Measurements from ENCODE around the gene TGFBR2.

TGFBR2 gene

DNA sequence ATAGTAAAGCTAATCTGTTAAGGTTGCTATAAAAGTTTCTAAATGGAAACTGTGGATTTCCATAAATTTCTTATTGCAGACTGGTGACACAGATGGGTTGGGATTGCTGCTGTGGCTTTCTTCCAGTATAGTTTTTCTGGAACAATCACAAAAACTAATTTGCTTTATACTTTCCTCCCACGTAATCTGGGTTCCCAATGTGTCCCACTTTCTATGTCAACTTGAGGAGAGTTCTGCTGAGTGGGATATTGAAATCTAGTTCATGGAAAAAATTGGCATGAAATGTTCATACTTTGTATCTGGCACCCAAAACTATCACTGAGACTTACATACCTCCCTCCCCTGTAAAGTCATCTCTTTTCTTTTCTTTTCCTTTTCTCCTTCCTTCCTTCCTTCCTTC is 126.8 kb downstream of the TGFBR2 start:
- TF ChIP-seq EZH2phosphoT487 (conservative IDR thresholded peaks at IDR 0.05; ENCODE audit: low read length) = no peak
- TF ChIP-seq, protein P1, sequence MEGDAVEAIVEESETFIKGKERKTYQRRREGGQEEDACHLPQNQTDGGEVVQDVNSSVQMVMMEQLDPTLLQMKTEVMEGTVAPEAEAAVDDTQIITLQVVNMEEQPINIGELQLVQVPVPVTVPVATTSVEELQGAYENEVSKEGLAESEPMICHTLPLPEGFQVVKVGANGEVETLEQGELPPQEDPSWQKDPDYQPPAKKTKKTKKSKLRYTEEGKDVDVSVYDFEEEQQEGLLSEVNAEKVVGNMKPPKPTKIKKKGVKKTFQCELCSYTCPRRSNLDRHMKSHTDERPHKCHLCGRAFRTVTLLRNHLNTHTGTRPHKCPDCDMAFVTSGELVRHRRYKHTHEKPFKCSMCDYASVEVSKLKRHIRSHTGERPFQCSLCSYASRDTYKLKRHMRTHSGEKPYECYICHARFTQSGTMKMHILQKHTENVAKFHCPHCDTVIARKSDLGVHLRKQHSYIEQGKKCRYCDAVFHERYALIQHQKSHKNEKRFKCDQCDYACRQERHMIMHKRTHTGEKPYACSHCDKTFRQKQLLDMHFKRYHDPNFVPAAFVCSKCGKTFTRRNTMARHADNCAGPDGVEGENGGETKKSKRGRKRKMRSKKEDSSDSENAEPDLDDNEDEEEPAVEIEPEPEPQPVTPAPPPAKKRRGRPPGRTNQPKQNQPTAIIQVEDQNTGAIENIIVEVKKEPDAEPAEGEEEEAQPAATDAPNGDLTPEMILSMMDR (IDR thresholded peaks at IDR 0.05; ENCODE audit: insufficient read depth, low read length, poor library complexity, severe bottlenecking) = no peak
- Histone ChIP-seq H3K27me3 (ENCODE audit: low read length) (no peaks in the 10 kb centered on the region), H3K27ac (ENCODE audit: low read depth, low read length) (no peak overlapping the region), H3K79me2 (ENCODE audit: insufficient read depth, low read length) (no peaks in the 10 kb centered on the region), H2AFZ (ENCODE audit: low read depth, low read length, severe bottlenecking) (no peak overlapping the region), H3F3A (ENCODE audit: insufficient read depth) (no peaks in the 10 kb centered on the region), H3K36me3 (ENCODE audit: low read length) (no peaks in the 10 kb centered on the region), H3K4me3 (ENCODE audit: insufficient read depth, low read length, poor library complexity, severe bottlenecking) (no peak overlapping the region), H3K9ac (ENCODE audit: low read length) (no peak overlapping the region), H3K9me3 (ENCODE audit: insufficient read depth, low read length) (no peaks in the 10 kb centered on the region), H4K20me1 (ENCODE audit: low read depth, low read length) (no peaks in the 10 kb centered on the region), H3K4me2 (ENCODE audit: low read depth, low read length, poor library complexity, severe bottlenecking) (no peak overlapping the region), H3K9me2 (replicated peaks; ENCODE audit: insufficient read depth, low read length) (no peaks in the 10 kb centered on the region)

DNA sequence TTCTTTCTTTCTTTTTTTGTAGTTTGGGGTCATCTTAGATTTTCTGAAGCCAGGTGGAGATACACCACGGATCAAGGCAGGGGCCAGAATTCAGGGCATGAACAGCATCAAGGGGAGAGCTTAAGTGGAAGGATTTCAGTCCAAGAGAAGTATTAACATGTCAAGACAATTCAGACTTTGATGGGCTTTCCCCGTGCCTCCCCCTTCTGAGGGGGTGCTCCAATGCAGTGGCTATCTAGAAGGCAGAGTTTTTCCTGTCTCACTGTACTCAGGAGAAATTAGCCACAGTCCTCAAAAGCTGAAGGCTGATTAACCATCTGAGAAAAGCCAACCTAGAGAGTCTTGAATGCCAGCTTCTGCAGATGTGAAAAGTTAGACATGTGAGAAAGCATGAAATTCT is 127.3 kb downstream of the TGFBR2 start:
- H3K9me2 ChIP-seq (replicated peaks; ENCODE audit: insufficient read depth, low read length) = no peaks in the 10 kb centered on the region
- H2AFZ ChIP-seq (ENCODE audit: low read depth, low read length, severe bottlenecking) = no peak overlapping the region
- no peak overlapping the region for H3K27ac ChIP-seq (ENCODE audit: low read depth, low read length)
- TF ChIP-seq, protein P1 (IDR thresholded peaks at IDR 0.05; ENCODE audit: insufficient read depth, low read length, poor library complexity, severe bottlenecking) = no peak
- TF ChIP-seq EZH2phosphoT487 (conservative IDR thresholded peaks at IDR 0.05; ENCODE audit: low read length) = no peak
- H3K4me3 ChIP-seq (ENCODE audit: insufficient read depth, low read length, poor library complexity, severe bottlenecking) = no peak overlapping the region
- no peaks in the 10 kb centered on the region for H3K27me3 ChIP-seq (ENCODE audit: low read length)
- no peaks in the 10 kb centered on the region for H4K20me1 ChIP-seq (ENCODE audit: low read depth, low read length)
- no peak overlapping the region for H3K4me2 ChIP-seq (ENCODE audit: low read depth, low read length, poor library complexity, severe bottlenecking)
- H3K36me3 ChIP-seq (ENCODE audit: low read length) = no peaks in the 10 kb centered on the region
- no peaks in the 10 kb centered on the region for H3K9me3 ChIP-seq (ENCODE audit: insufficient read depth, low read length)
- H3K79me2 ChIP-seq (ENCODE audit: insufficient read depth, low read length) = no peaks in the 10 kb centered on the region
- no peak overlapping the region for H3K9ac ChIP-seq (ENCODE audit: low read length)
- no peaks in the 10 kb centered on the region for H3F3A ChIP-seq (ENCODE audit: insufficient read depth)

DNA sequence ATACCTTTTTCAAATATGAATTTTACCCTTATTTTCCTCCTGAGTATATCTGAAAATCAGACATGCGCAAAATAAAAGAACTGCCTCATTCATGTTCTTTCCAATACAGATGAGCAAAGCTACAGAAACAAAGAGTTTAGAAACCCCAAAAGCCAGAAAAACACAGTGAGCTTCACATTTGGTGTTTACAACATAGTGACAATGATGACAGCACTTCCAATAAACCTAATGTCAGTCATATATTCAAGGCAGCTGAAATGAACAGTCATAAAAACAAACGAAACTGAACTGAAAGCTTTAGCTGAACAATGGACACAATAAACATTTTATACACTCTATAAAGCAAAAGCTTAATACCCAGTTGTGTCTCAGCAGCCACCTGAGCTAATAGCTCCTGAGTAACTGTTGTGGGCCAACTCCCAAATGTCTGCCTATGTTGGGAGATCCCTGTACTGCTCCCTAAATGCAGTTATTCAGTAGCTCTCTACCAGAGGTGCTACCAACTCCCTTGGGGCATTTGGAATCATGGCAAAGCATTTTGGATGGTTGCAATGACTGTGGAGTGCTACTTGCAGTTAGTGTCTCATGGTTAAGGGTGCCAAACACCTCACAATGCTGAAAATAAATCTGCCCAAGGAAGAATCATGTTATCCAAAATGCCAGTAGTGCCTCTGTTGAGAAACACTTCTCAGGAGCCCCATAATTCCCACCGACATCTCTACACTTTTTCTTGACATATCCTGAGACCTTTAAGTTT is 131.5 kb downstream of the TGFBR2 start:
- H3K27me3 ChIP-seq (ENCODE audit: low read length) = no peaks in the 10 kb centered on the region
- no peaks in the 10 kb centered on the region for H3K36me3 ChIP-seq (ENCODE audit: low read length)
- H2AFZ ChIP-seq (ENCODE audit: low read depth, low read length, severe bottlenecking) = no peak overlapping the region
- TF ChIP-seq EZH2phosphoT487 (conservative IDR thresholded peaks at IDR 0.05; ENCODE audit: low read length) = no peak
- TF ChIP-seq, protein P1 (IDR thresholded peaks at IDR 0.05; ENCODE audit: insufficient read depth, low read length, poor library complexity, severe bottlenecking) = no peak
- H3K4me2 ChIP-seq (ENCODE audit: low read depth, low read length, poor library complexity, severe bottlenecking) = no peak overlapping the region
- H3K27ac ChIP-seq (ENCODE audit: low read depth, low read length) = no peak overlapping the region
- H3K9ac ChIP-seq (ENCODE audit: low read length) = no peak overlapping the region
- H3K9me2 ChIP-seq (replicated peaks; ENCODE audit: insufficient read depth, low read length) = no peaks in the 10 kb centered on the region
- H3K79me2 ChIP-seq (ENCODE audit: insufficient read depth, low read length) = no peaks in the 10 kb centered on the region
- H3K9me3 ChIP-seq (ENCODE audit: insufficient read depth, low read length) = no peaks in the 10 kb centered on the region
- no peaks in the 10 kb centered on the region for H3F3A ChIP-seq (ENCODE audit: insufficient read depth)
- no peak overlapping the region for H3K4me3 ChIP-seq (ENCODE audit: insufficient read depth, low read length, poor library complexity, severe bottlenecking)
- no peaks in the 10 kb centered on the region for H4K20me1 ChIP-seq (ENCODE audit: low read depth, low read length)

All from SU-DHL-6 (cell line).